ENCODE results near the gene HMSD.

- TF ChIP-seq POLR2AphosphoS5 (IDR thresholded peaks at IDR 0.05; ENCODE audit: low read depth, low read length): no peak
- TF ChIP-seq, protein P1, sequence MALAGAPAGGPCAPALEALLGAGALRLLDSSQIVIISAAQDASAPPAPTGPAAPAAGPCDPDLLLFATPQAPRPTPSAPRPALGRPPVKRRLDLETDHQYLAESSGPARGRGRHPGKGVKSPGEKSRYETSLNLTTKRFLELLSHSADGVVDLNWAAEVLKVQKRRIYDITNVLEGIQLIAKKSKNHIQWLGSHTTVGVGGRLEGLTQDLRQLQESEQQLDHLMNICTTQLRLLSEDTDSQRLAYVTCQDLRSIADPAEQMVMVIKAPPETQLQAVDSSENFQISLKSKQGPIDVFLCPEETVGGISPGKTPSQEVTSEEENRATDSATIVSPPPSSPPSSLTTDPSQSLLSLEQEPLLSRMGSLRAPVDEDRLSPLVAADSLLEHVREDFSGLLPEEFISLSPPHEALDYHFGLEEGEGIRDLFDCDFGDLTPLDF (CRISPR knock-in tag; IDR thresholded peaks at IDR 0.05): no peak
- TF ChIP-seq HIVEP1 (CRISPR knock-in tag; IDR thresholded peaks at IDR 0.05): no peak
- TF ChIP-seq MXI1 (IDR thresholded peaks at IDR 0.05; ENCODE audit: borderline replicate concordance, low read depth, low read length): no peak
- no peak for TF ChIP-seq EZH2 (conservative IDR thresholded peaks at IDR 0.05; ENCODE audit: low read depth, low read length)
- no peak for TF ChIP-seq CEBPG (CRISPR knock-in tag; IDR thresholded peaks at IDR 0.05)
- TF ChIP-seq ADNP (CRISPR knock-in tag; IDR thresholded peaks at IDR 0.05): no peak
- TF ChIP-seq, protein P2, sequence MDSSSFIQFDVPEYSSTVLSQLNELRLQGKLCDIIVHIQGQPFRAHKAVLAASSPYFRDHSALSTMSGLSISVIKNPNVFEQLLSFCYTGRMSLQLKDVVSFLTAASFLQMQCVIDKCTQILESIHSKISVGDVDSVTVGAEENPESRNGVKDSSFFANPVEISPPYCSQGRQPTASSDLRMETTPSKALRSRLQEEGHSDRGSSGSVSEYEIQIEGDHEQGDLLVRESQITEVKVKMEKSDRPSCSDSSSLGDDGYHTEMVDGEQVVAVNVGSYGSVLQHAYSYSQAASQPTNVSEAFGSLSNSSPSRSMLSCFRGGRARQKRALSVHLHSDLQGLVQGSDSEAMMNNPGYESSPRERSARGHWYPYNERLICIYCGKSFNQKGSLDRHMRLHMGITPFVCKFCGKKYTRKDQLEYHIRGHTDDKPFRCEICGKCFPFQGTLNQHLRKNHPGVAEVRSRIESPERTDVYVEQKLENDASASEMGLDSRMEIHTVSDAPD (CRISPR knock-in tag; IDR thresholded peaks at IDR 0.05): no peak
- no peak for TF ChIP-seq BRCA1 (CRISPR knock-in tag; IDR thresholded peaks at IDR 0.05)
Observed at GRCh38 chr18:63965716-63966330, 16.7 kb downstream of the HMSD start.
